Left hindlimb (tissue), 1 donor: Measurements from ENCODE around the gene C18orf32.
"Not testable (repeated sequence)": the region's sequence is repeated elsewhere in the genome, so short reads cannot be mapped to it uniquely, and the experiment has no call there.

ENCODE experiments used
- DNase-seq: peaks from one replicate; pipeline ENCODE4 v3.0.0-alpha.2; 2018

Gene C18orf32

DNA sequence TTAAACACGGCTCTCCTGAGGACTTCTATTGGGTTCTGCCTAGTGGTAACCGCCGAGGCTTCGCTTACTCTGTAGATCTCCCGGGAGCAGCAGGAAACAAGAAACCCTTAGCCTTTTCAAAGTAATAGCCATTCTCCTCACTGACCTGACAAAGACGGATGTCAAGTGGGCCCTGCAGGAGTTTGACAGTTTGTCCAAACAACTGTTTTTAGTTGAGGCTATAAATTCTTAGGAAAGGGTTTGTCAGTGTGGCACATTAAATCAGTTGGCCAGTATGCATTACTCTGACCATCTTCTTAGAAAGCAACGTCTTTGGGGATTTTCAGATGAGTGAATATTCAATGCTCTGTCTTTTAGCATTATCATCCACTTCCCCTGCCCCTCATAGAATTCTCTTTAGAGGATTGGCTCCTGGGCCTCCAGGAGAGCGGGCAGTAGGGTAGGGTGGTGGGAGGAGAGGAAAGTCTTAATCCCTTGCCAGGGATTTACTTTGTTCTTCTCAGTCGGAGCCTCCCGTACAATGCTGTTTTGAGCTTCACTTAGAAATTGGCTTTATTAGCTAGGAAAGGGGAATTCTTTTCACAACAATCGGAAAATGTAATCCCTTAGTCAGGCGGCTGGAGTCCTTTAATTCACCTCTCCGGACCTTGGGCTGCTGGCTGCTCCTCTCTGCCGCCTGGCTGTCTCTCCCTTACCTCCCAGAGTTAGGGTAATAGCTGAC, 13.3 kb upstream of the C18orf32 start:
- DNase-seq, result no peak

DNA sequence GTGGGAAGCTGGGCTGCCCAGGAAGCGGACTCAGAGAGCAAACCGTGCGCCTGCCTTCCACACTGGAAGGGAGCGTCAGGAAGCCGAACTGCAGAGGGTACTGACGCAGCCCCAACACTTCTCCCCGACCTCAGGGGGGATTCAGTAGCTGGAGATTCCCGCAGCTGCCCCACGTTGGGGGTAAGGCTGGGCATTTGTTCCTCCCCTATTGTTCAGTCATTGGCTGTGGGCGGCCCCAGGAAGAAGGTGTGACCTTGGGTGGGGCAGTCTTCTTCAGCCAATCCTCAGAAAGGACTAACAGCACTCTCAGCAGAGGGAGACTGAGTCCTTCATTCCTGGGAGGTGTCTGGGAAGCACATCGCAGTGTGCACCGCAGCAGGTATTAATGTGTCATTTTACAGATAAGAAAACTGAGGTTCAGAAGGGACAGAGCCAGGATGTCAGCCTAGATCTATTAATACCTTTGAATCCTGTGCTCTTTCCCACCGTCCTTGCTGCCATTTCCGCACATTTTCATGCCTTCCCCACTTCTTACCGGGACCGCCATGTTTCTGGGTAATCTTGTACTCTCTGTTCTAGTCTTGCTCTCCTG, 12.1 kb upstream of the C18orf32 start:
- DNase-seq, result no peak

GRCh38 chr18:49495480-49495879, 8.4 kb upstream of the C18orf32 start:
- no peak for DNase-seq

GRCh38 chr18:49495076-49495475, 8.0 kb upstream of the C18orf32 start:
- no peak for DNase-seq

DNA sequence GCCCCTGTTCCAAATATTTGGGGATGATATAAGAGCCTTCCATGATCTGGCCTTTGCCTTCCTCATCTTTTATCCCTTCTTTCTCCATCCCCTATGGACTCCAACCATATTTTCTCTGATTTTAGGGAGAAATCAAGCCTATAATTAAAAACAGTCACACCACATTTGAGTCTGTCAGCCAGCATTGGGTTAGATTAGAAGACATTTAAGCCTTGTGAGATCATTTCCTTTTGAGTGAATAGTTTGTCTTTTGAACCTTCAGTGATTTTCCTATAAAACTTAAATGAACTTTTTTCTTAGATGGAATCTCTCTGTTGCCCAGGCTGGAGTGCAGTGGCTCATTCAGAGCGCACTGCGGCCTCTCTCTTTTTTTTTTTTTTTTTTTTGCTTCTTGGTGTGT, 7.6 kb upstream of the C18orf32 start:
- DNase-seq, result no peak

GRCh38 chr18:49492694-49493033, 5.6 kb upstream of the C18orf32 start:
- DNase-seq, result no peak

- DNase-seq, result peak; percentile 93
These were observed 5.0 kb upstream of the C18orf32 start, which contains the start of gene RPL17 for GRCh38 chr18:49491857-49492693. Gene RPL17, minus strand, starts transcription at chr18:49492465.

DNA sequence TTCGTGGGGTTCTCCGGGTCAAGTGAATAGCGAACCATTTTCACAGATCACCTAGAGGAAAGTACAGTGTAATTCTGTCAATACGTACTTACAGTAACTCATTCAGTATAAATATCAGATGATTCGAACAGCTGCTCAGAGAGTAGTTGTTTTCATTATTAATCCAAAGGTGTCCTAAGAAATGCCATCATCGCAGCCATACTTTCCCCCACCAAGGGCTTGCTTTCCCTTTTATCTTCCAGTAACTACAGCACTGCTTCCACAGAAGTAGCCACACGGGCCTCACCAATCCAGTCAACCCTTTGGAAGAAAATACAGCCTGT, 4.5 kb upstream of the C18orf32 start:
- no peak for DNase-seq

DNA sequence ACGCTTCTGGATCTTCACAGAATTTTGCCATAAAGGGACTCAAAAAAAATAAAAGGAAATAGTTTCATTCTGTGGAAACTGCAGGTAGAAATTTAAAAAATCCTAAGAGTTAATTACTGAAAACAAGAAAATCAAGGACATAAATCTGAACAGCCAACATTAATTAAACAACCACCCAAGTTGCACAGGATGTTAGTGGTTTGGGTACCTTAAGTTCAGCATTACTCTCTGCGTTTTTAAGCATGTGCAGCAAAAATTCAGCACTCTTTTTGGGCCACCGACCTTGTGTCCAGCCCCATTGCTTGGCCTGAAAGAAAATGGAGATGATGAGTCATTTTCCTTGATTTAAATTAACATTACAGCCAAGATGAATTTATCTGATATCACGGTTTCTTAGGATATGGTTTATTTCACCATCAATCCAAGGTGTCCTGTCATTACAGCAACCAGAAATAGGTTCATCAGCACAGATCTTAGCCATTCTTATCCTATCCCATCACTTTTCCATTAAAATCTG, 3.3 kb upstream of the C18orf32 start:
- no peak for DNase-seq

DNA sequence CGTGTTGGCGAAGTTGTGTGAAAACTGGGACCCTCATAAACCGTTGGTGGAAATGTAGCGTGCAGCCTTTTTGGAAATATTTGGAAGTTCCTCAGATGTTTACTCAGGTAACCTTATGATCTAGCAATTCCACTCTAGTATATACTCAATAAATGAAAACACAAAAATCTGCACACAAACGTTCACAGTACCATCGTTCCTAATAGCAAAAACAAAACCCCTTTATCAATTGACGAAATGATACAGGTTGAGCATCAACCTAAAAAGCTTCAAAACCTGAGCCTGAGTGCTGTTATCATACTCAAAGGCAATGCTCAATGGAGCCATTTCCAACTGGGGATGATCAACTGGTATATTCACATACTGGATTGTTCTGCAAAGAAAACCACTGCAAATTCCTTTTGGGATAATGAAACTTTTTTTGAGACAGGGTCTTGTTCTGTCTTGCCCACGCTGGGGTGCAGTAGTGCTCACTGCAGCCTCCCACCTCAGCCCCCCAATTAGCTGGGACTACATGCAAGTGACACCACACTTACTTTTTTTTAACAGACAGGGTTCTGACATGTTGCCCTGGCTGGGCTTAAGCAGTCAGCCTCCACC, 777 bp upstream of the C18orf32 start:
- DNase-seq, result no peak

DNA sequence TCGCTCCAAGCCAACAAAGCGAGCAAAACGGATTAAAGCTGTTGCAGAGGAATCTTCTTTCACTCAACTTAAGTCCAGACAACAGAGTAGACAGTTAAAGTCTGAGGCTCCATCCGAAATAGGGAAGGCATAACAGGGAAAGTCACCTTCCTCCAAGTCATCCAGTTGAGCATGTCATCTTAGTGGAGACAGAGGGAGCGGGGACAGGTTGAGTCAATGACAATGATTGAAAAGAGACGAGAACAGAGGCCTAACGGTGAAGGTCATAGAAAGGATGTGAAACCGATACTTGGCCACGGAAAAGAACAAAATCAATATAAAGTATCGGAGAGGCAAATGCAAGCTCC, 455 bp downstream of the C18orf32 start:
- DNase-seq, result no peak

GRCh38 chr18:49486134-49486533, 900 bp downstream of the C18orf32 start:
- no peak for DNase-seq

- no peak for DNase-seq
These were observed 3.8 kb downstream of the C18orf32 start for GRCh38 chr18:49483198-49483597.

DNA sequence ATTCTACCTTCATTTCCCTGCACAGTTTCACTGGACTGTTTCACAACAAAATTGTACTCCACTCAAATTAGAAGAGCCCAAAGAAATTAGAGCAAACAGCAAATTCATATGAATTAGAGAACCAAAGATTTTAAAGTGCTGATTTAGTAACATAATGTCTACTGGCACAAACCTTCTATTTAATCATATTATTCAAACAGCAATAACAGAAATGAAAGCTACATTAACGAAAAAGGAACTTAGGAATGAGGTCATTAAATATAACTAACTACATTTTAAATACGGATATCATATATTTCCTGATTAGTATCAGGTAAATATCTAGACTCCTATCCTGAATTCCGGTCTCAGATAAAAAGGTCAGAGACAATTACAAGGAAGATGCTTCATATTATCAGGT, 5.1 kb downstream of the C18orf32 start:
- DNase-seq, result no peak

- DNase-seq, result no peak
These were observed 5.7 kb downstream of the C18orf32 start for GRCh38 chr18:49481317-49481716.

GRCh38 chr18:49479381-49480137, 7.5 kb downstream of the C18orf32 start:
- no peak for DNase-seq

DNA sequence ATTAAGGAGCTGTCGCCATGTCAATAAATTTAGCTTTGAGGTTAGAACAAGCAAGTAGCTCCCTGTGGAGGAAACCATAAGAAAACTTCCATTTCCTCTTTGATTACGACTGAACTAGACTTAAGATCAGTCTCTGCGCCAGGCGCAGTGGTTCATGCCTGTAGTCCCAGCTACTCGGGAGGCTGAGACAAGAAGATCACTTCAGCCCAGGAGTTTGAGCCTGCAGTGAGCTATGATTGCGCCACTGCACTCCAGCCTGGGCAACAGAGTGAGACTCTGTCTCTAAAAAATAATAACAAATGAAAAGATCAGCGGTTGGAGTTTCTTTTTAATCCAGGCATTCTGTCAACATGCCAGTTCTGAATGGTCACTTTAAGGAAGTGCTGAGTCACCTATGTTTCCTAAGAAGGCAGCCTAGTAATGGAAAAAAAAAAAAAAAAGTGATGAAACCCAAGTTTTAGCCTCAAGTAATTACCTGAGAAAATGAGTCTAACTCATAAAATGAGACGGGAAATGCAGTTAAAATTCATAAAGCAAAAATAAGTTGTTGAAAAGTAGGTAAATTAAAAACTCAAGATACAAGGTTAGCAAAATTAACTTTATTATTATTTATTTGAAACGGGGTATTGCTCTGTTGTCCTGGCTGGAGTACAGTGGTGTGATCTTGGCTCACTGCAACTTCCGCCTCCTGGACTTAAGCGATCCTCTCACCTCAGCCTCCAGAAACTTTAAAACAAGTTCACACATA, 10.2 kb downstream of the C18orf32 start:
- DNase-seq, result no peak

- not testable (repeated sequence) for DNase-seq
These were observed 12.1 kb downstream of the C18orf32 start for GRCh38 chr18:49474935-49475334.

GRCh38 chr18:49473721-49474120, 13.3 kb downstream of the C18orf32 start:
- DNase-seq, result no peak

DNA sequence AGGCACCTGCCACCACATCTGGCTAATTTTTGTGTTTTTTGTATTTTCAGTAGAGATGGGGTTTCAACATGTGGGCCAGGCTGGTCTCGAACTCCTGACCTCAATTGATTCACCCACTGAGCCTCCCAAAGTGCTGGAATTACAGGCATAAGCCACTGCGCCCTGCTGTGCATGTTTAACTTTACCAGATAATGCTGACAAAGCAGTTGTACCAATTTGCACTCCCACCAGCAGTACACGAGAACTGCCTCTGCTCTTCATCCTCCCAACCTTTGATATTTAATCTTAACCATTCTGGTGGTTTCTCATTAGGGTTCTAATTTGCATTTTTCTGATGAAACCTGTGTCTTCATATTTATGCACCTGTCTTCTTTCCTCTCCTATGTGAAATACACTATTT, 14.6 kb downstream of the C18orf32 start:
- DNase-seq, result no peak

GRCh38 chr18:49471532-49471931, 15.5 kb downstream of the C18orf32 start:
- DNase-seq, result no peak

- no peak for DNase-seq
These were observed 19.4 kb downstream of the C18orf32 start for GRCh38 chr18:49467599-49467998.
